Kidney (tissue), 14 donors: ENCODE measurements around the gene DSCAML1. TPM values are rescaled to one million over a fixed set of nuclear protein-coding genes. Genes with fewer than 3 reads are reported as not detected.
A peak's percentile ranks its signal among the peaks of the same experiment; 100 is the strongest.

Experiments
- DNase-seq, 5 donors: peaks; one replicate each; pipeline ENCODE4 v3.0.0-alpha.2; 2013 to 2020
- FAIRE-seq: peaks from 2 replicates; lab custom pipeline; 2012; peaks lifted over from hg19 to GRCh38; lab: Jason Lieb, UNC
- H3K27ac ChIP-seq, 2 donors: one replicate each; pipeline ENCODE4 v1.7.0; 2013; ENCODE audit warnings: low read depth in 2 of 2, low read length in 2 of 2, inconsistent platforms in 1 of 2
- H3K27me3 ChIP-seq: one replicate; pipeline ENCODE4 v1.7.1; 2013; ENCODE audit warnings: low read length, inconsistent platforms; ENCODE audit not compliant: control insufficient read depth, insufficient read depth
- H3K36me3 ChIP-seq, 3 donors: one replicate each; pipeline versions ENCODE4 v1.7.0 to v1.7.1; 2013; ENCODE audit warnings: low read length in 3 of 3, control low read depth in 1 of 3, inconsistent platforms in 1 of 3; ENCODE audit not compliant: insufficient read depth in 3 of 3, control insufficient read depth in 2 of 3
- H3K4me1 ChIP-seq, 3 donors: one replicate each; pipeline versions ENCODE4 v1.7.0 to v1.7.1; 2013; ENCODE audit warnings: low read length in 3 of 3, inconsistent platforms in 1 of 3, low read depth in 1 of 3; ENCODE audit not compliant: control insufficient read depth in 2 of 3, insufficient read depth in 2 of 3
- H3K4me3 ChIP-seq, 3 donors: one replicate each; pipeline versions ENCODE4 v1.7.0 to v1.8.1; 2013; ENCODE audit warnings: low read length in 3 of 3, control low read depth in 1 of 3, inconsistent platforms in 1 of 3
- H3K9ac ChIP-seq, 3 donors: one replicate each; pipeline versions ENCODE4 v1.7.0 to v1.7.1; 2013; ENCODE audit warnings: low read length in 3 of 3, control low read depth in 1 of 3, inconsistent platforms in 1 of 3
- H3K9me3 ChIP-seq, 3 donors: one replicate each; pipeline versions ENCODE4 v1.7.0 to v1.7.1; 2013; ENCODE audit warnings: low read length in 3 of 3, control low read depth in 1 of 3, inconsistent platforms in 1 of 3; ENCODE audit not compliant: control insufficient read depth in 2 of 3, insufficient read depth in 1 of 3
- intact Hi-C: fragments of 100-400 bp; cut with DNase I; formaldehyde crosslinking; loops from one replicate; pipeline ENCODE4 v1.11.1; 2022
- polyA plus RNA-seq: library from polyadenylated mRNA; stranded (reverse); fragments of 350-450 nt; fragmentation: Illumina TruSeq; extraction: RNeasy Lipid Tissue Mini Kit (QIAGEN cat#74804); gene quantifications from one replicate; pipeline ENCODE4 v1.2.3, GENCODE V29; 2014; ENCODE audit warnings: low read depth, low replicate concordance; ENCODE audit not compliant: insufficient read depth
- total RNA-seq: library from RNA; stranded (reverse); fragmentation: NEBNext Ultra II Directional; extraction: Animal tissue kit (Norgen Biotek cat#: 25700); gene quantifications from one replicate; pipeline ENCODE4 v1.2.1, GENCODE V29; 2021
- TF ChIP-seq, protein P1 (sequence below): IDR thresholded peaks from 3 replicates; pipeline ENCODE4 v1.5.1; 2012; ENCODE audit warnings: mild to moderate bottlenecking, moderate library complexity, borderline replicate concordance; ENCODE audit not compliant: insufficient read depth; ENCODE audit errors: extremely low read depth
- donor health status: control.
- donor health status: control.
- donor health status: control.
- donor health status: control.
- donor health status: control.
- donor health status: DM: yes; HTN: yes; CAD: no.
- donor health status: Normal renal cell carcinoma (clear cell type).

Gene DSCAML1
- total and polyA plus RNA-seq, 2 donors from 2014 or later = 0.95 to 17.3 TPM

- H3K4me3 ChIP-seq = peak overlapping the region in 2 of 3 donors; percentile 36 to 74
- H3K9me3 ChIP-seq = no peaks in the 10 kb centered on the region
- H3K27me3 ChIP-seq = no peaks in the 10 kb centered on the region
- H3K27ac ChIP-seq = peak overlapping the region; percentile 93 to 97
- peak overlapping the region in 1 of 3 donors; percentile 91 for H3K9ac ChIP-seq
- TF ChIP-seq, protein P1, sequence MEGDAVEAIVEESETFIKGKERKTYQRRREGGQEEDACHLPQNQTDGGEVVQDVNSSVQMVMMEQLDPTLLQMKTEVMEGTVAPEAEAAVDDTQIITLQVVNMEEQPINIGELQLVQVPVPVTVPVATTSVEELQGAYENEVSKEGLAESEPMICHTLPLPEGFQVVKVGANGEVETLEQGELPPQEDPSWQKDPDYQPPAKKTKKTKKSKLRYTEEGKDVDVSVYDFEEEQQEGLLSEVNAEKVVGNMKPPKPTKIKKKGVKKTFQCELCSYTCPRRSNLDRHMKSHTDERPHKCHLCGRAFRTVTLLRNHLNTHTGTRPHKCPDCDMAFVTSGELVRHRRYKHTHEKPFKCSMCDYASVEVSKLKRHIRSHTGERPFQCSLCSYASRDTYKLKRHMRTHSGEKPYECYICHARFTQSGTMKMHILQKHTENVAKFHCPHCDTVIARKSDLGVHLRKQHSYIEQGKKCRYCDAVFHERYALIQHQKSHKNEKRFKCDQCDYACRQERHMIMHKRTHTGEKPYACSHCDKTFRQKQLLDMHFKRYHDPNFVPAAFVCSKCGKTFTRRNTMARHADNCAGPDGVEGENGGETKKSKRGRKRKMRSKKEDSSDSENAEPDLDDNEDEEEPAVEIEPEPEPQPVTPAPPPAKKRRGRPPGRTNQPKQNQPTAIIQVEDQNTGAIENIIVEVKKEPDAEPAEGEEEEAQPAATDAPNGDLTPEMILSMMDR = no peak
- FAIRE-seq = no peak
- peaks cover 5 to 48% (median 33%) of the 10 kb centered on the region in 3 donors for H3K4me1 ChIP-seq
- intact Hi-C loops = no loop called here
- H3K36me3 ChIP-seq = peaks cover 0 to 4% (median 0%) of the 10 kb centered on the region in 3 donors
- peak in 3 of 5 donors; percentile 8 to 70 (median 28) for DNase-seq
Observed at GRCh38 chr11:117830072-117830471, 33.1 kb upstream of the DSCAML1 start.

- H3K9me3 ChIP-seq = no peaks in the 10 kb centered on the region
- no peaks in the 10 kb centered on the region for H3K27me3 ChIP-seq
- no peak for FAIRE-seq
- peaks cover 5 to 49% (median 35%) of the 10 kb centered on the region in 3 donors for H3K4me1 ChIP-seq
- peak in 3 of 5 donors; percentile 7 to 85 (median 29) for DNase-seq
- peak overlapping the region in 1 of 3 donors; percentile 91 for H3K9ac ChIP-seq
- peak overlapping the region; percentile 93 to 97 for H3K27ac ChIP-seq
- H3K4me3 ChIP-seq = peak overlapping the region in 2 of 3 donors; percentile 28 to 74
- intact Hi-C loops = no loop called here
- H3K36me3 ChIP-seq = peaks cover 0 to 4% (median 0%) of the 10 kb centered on the region in 3 donors
- TF ChIP-seq, protein P1 = no peak
Observed at GRCh38 chr11:117829369-117829725, 32.3 kb upstream of the DSCAML1 start.

GRCh38 chr11:117828611-117829368, 31.8 kb upstream of the DSCAML1 start:
- no peak for FAIRE-seq
- Histone ChIP-seq H3K9ac (peak overlapping the region in 2 of 3 donors; percentile 70 to 91), H3K9me3 (no peaks in the 10 kb centered on the region), H3K36me3 (peaks cover 0 to 4% (median 0%) of the 10 kb centered on the region in 3 donors), H3K4me1 (peaks cover 5 to 51% (median 30%) of the 10 kb centered on the region in 3 donors), H3K4me3 (peak overlapping the region in 2 of 3 donors; percentile 28 to 74), H3K27ac (peak overlapping the region; percentile 93 to 97), H3K27me3 (no peaks in the 10 kb centered on the region)
- intact Hi-C loops = no loop called here
- TF ChIP-seq, protein P1 = no peak
- DNase-seq = peak in 4 of 5 donors; percentile 25 to 93 (median 39)
